AG09309 (cell line): ENCODE results near the gene DEPDC5.
"Not testable (repeated sequence)": the region's sequence is repeated elsewhere in the genome, so short reads cannot be mapped to it uniquely, and the experiment has no call there.

Source experiments
- DNase-seq: peaks from one replicate; pipeline ENCODE4 v3.0.0-alpha.2; 2010; ENCODE audit warnings: low read depth
- H3K4me3 ChIP-seq: 2 replicates; pipeline ENCODE4 v1.5.1; 2011; ENCODE audit warnings: mild to moderate bottlenecking, low read depth, low read length, moderate library complexity; ENCODE audit not compliant: control insufficient read depth
- TF ChIP-seq, protein P1 (sequence below): IDR thresholded peaks from 2 replicates; pipeline ENCODE4 v1.5.1; 2011; ENCODE audit warnings: mild to moderate bottlenecking, low read depth, low read length, inconsistent platforms; ENCODE audit not compliant: insufficient read depth, control insufficient read depth; ENCODE audit errors: missing control alignments

The DEPDC5 gene

DNA sequence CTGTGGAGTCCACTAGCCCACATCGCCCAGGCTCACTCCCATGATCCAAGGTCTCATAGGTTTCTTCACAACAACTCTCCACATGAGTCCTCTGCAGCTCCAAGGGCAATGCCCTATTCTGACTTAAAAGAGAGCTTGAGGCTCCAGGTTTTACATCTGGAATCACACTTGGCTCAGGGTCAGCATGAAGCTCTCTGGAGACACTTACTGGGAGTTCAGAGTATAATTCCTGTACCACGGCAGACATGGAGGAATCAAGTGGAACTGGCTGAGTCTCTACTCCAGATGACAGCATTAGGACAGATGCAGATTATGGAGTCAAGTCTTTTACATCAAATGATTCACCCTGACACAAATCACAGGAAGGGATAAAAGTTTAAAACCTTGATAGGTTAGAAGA lies 15.3 kb upstream of the DEPDC5 start:
- H3K4me3 ChIP-seq, result no peak overlapping the region
- no peak for DNase-seq
- TF ChIP-seq, protein P1, sequence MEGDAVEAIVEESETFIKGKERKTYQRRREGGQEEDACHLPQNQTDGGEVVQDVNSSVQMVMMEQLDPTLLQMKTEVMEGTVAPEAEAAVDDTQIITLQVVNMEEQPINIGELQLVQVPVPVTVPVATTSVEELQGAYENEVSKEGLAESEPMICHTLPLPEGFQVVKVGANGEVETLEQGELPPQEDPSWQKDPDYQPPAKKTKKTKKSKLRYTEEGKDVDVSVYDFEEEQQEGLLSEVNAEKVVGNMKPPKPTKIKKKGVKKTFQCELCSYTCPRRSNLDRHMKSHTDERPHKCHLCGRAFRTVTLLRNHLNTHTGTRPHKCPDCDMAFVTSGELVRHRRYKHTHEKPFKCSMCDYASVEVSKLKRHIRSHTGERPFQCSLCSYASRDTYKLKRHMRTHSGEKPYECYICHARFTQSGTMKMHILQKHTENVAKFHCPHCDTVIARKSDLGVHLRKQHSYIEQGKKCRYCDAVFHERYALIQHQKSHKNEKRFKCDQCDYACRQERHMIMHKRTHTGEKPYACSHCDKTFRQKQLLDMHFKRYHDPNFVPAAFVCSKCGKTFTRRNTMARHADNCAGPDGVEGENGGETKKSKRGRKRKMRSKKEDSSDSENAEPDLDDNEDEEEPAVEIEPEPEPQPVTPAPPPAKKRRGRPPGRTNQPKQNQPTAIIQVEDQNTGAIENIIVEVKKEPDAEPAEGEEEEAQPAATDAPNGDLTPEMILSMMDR, result no peak

DNA sequence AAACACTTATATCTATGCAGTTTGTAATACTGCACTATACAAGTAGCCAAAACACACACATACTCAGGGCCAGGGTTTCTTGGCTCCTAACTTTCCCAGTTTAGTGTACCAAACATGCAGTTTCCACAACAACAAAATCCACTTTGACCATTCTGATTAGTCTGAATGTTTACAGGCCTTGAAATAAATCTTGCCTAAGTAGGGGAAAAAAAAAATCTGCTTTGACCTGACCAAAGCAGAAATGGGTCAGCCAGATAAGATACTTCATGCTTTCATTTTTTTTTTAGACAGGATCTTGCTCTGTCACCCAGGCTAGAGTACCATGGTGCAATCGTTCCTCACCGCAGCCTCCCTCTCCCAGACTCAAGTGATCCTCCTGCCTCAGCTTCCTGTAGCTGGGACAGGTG lies 14.0 kb upstream of the DEPDC5 start:
- no peak for DNase-seq
- TF ChIP-seq, protein P1, result no peak
- no peak overlapping the region for H3K4me3 ChIP-seq

DNA sequence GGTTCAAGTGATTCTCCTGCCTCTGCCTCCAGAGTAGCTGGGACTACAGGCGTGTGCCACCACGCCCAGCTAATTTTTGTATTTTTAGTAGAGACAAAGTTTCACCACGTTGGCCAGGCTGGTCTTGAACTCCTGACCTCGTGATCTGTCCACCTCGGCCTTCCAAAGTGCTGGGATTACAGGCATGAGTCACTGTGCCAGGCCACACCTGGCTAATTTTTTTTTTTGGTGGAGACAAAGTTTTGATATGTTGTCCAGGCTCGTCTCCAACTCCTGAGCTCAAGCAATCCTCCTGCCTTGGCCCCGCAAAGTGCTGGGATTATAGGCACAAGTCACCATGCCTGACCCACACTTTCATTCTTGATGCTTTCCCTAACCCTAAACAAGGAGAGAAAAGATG lies 13.5 kb upstream of the DEPDC5 start:
- not testable (repeated sequence) for H3K4me3 ChIP-seq, DNase-seq

DNA sequence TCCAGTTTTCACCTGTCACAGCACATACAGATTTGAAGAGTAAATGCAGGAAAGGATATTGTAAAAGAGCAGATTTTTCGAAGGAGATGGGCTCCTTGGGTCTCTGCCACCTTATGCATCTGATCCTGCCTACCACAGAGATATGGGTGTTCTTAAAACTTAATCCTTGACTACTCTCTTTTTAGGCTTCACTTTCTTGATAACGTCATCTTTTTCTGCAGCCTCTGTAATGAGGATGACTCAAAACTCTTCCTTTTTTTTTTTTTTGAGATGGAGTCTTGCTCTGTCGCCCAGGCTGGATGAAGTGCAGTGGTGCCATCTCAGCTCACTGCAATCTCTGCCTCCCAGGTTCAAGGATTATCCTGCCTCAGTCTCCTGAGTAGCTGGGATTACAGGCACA lies 11.7 kb upstream of the DEPDC5 start:
- DNase-seq, result no peak
- H3K4me3 ChIP-seq, result no peak overlapping the region
- TF ChIP-seq, protein P1, result no peak

DNA sequence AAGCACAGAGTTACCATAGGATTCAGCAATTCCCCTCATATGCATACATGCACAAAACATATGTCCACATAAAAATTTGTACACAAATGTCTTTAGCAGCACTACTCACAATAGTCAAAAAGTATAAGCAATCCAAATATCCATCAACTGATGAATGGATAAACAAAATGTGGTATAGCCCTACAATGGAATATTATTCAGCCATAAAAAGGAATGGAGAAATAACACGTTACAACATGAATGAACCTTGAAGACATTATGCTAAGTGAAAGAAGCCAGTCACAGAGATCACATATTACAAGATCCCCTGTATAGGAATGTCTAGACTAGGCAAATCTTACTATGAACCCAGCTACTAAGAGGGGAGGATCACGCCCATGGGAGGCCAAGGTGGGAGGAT lies 11.1 kb upstream of the DEPDC5 start:
- DNase-seq, result no peak
- no peak overlapping the region for H3K4me3 ChIP-seq
- TF ChIP-seq, protein P1, result no peak

DNA sequence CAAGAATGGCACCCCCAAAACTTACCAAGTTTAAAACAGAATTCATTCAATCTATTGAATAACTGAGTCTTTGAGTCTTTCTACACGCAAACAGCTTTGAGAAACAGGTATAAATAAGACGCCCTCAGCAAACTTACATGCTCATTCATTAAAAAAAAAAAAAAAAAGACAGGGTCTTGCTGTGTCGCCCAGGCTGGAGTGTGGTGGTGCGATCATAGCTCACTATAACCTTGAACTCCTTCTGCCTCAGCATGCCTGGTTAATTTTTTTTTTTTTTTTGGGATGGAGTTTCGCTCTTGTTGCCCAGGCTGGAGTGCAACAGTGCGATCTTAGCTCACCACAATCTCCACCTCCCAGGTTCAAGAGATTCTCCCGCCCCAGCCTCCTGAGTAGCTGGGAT lies 9.9 kb upstream of the DEPDC5 start:
- TF ChIP-seq, protein P1, result no peak
- DNase-seq, result no peak
- no peak overlapping the region for H3K4me3 ChIP-seq

DNA sequence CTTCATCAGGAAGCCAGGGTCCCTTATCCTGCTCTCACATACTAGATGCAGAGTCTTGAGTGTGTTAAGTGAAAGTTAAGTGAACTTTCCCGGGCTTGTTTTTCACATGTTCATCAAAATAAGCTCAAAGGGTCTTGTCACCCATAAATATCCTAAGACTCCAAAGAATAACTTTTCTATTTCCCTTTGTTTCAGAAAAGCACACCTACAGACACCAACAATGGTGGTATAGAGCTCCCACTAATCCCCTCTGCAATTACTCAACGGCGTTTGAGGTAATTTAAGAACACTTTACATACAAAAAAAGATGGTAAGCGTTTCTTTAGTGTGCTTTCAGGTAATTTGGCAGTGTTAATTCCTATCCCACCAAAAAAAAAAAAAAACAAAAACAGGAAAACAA lies 6.4 kb upstream of the DEPDC5 start:
- TF ChIP-seq, protein P1, result no peak
- no peak overlapping the region for H3K4me3 ChIP-seq
- no peak for DNase-seq

DNA sequence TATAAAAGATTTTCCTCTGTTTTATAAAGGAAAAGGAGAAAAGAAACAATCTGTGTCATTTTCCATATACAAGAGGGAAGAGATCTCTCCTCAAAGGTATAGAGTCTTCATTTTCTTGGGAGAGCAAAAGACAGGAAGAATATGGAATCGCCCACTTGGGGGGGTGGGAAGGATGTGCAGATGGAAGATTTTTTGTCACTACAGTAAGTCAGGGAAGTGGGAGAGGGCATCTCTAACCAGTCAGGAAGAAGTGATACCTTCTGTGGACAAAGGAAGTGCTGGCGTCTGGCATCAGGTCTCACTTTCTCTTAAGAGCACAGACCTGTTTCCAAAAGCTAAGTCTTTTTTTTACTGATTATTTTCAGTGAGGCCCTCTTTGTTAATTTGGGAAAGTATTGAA lies 5.3 kb upstream of the DEPDC5 start:
- no peak for DNase-seq
- peak overlapping the region; percentile 94 for H3K4me3 ChIP-seq
- TF ChIP-seq, protein P1, result no peak
